ENCODE results near the gene ATP6V0D1.
"Not testable (repeated sequence)": the region's sequence is repeated elsewhere in the genome, so short reads cannot be mapped to it uniquely, and the experiment has no call there.

ATP6V0D1 gene

GRCh38 chr16:67499106-67499505 is 18.1 kb upstream of the ATP6V0D1 start:
- DNase-seq, result no peak

GRCh38 chr16:67490335-67491096 is 9.6 kb upstream of the ATP6V0D1 start:
- DNase-seq, result no peak

GRCh38 chr16:67489401-67490083 is 8.6 kb upstream of the ATP6V0D1 start:
- no peak for DNase-seq

GRCh38 chr16:67487561-67487960 is 6.6 kb upstream of the ATP6V0D1 start:
- not testable (repeated sequence) for DNase-seq

GRCh38 chr16:67486805-67487204 is 5.8 kb upstream of the ATP6V0D1 start:
- no peak for DNase-seq

- DNase-seq, result no peak
These were observed 3.0 kb upstream of the ATP6V0D1 start for GRCh38 chr16:67483731-67484525.

GRCh38 chr16:67483150-67483549 is 2.2 kb upstream of the ATP6V0D1 start, which contains the start of gene AGRP:
AGRP (minus strand) TSS chr16:67483547; CDS start chr16:67483398, 149 bp downstream.
- DNase-seq, result no peak

- no peak for DNase-seq
These were observed 1.4 kb upstream of the ATP6V0D1 start for GRCh38 chr16:67482233-67482924.

GRCh38 chr16:67481561-67482232 is 740 bp upstream of the ATP6V0D1 start:
- peak; percentile 37 for DNase-seq

- DNase-seq, result no peak
These were observed 2.9 kb downstream of the ATP6V0D1 start for GRCh38 chr16:67477960-67478554.

- no peak for DNase-seq
These were observed 6.2 kb downstream of the ATP6V0D1 start for GRCh38 chr16:67474551-67475455.

- no peak for DNase-seq
These were observed 9.1 kb downstream of the ATP6V0D1 start for GRCh38 chr16:67471758-67472384.

GRCh38 chr16:67470359-67470758 is 10.6 kb downstream of the ATP6V0D1 start:
- DNase-seq, result no peak

- DNase-seq, result no peak
These were observed 12.2 kb downstream of the ATP6V0D1 start for GRCh38 chr16:67468731-67469130.

GRCh38 chr16:67466581-67466980 is 14.4 kb downstream of the ATP6V0D1 start:
- no peak for DNase-seq

GRCh38 chr16:67464565-67464964 is 16.4 kb downstream of the ATP6V0D1 start:
- DNase-seq, result no peak

- no peak for DNase-seq
These were observed 17.3 kb downstream of the ATP6V0D1 start for GRCh38 chr16:67463691-67464090.

- no peak for DNase-seq
These were observed 17.9 kb downstream of the ATP6V0D1 start for GRCh38 chr16:67463059-67463458.

GRCh38 chr16:67462279-67462655 is 18.7 kb downstream of the ATP6V0D1 start:
- no peak for DNase-seq

- no peak for DNase-seq
These were observed 19.2 kb downstream of the ATP6V0D1 start for GRCh38 chr16:67461600-67462278.
